Fibroblast of lung (primary cell): ENCODE data around the gene FRMD4A. TPM values are rescaled to one million over a fixed set of nuclear protein-coding genes. Genes with fewer than 3 reads are reported as not detected.
A peak's percentile ranks its signal among the peaks of the same experiment; 100 is the strongest.
"Not testable (repeated sequence)": the region's sequence is repeated elsewhere in the genome, so short reads cannot be mapped to it uniquely, and the experiment has no call there.

ENCODE experiments used
- DNase-seq, 2 donors: peaks; one replicate each; pipeline versions ENCODE4 v3.0.0 to v3.0.0-alpha.2; 2010; ENCODE audit warnings: low read depth in 2 of 2
- H2AFZ ChIP-seq: 2 replicates; pipeline ENCODE4 v1.5.1; 2012; ENCODE audit warnings: low read length, control low read depth, inconsistent platforms
- H3K27ac ChIP-seq: 2 replicates; pipeline ENCODE4 v1.5.1; 2011; ENCODE audit warnings: low read length, control low read depth; ENCODE audit not compliant: insufficient read depth
- H3K27me3 ChIP-seq: 2 replicates; pipeline ENCODE4 v1.5.1; 2011; ENCODE audit warnings: mild to moderate bottlenecking, low read length; ENCODE audit not compliant: control insufficient read depth, insufficient read depth
- H3K36me3 ChIP-seq: 2 replicates; pipeline ENCODE4 v1.5.1; 2011; ENCODE audit warnings: low read length; ENCODE audit not compliant: control insufficient read depth, insufficient read depth
- H3K4me1 ChIP-seq: 2 replicates; pipeline ENCODE4 v1.5.1; 2011; ENCODE audit warnings: low read length; ENCODE audit not compliant: control insufficient read depth, insufficient read depth; ENCODE audit errors: extremely low read depth
- H3K4me2 ChIP-seq: 2 replicates; pipeline ENCODE4 v1.5.1; 2011; ENCODE audit warnings: low read length, control low read depth; ENCODE audit not compliant: insufficient read depth; ENCODE audit errors: extremely low read depth
- H3K4me3 ChIP-seq, 4 experiments: fragments of 200-600 bp in 1 of 4; sonication (generic) in 1 of 4; replicated peaks in 1 of 4; 2 replicates each; pipeline ENCODE4 v1.5.1; 2011 to 2016; ENCODE audit warnings: low read length in 4 of 4, low read depth in 3 of 4, mild to moderate bottlenecking in 3 of 4, control low read depth in 2 of 4, inconsistent platforms in 1 of 4, mixed read lengths in 1 of 4; ENCODE audit not compliant: insufficient read depth in 1 of 4; ENCODE audit errors: control extremely low read depth in 1 of 4
- H3K79me2 ChIP-seq: 2 replicates; pipeline ENCODE4 v1.5.1; 2012; ENCODE audit warnings: mild to moderate bottlenecking, low read length, inconsistent platforms; ENCODE audit not compliant: control insufficient read depth, insufficient read depth
- H3K9ac ChIP-seq: 2 replicates; pipeline ENCODE4 v1.5.1; 2011; ENCODE audit warnings: mild to moderate bottlenecking, low read length, control low read depth; ENCODE audit not compliant: insufficient read depth
- H3K9me3 ChIP-seq: 2 replicates; pipeline ENCODE4 v1.5.1; 2012; ENCODE audit warnings: low read depth, low read length; ENCODE audit not compliant: control insufficient read depth, insufficient read depth
- H4K20me1 ChIP-seq: 2 replicates; pipeline ENCODE4 v1.5.1; 2011; ENCODE audit warnings: low read length; ENCODE audit not compliant: control insufficient read depth, insufficient read depth; ENCODE audit errors: extremely low read depth
- EZH2 ChIP-seq: IDR thresholded peaks from 2 replicates; pipeline ENCODE4 v1.5.1; 2012; ENCODE audit warnings: low read length, control low read depth, mild to moderate bottlenecking; ENCODE audit errors: missing control alignments
- polyA plus RNA-seq, 2 donors: library from polyadenylated mRNA; depleted of rRNA in 1 of 2; stranded (reverse) in 1 of 2; unstranded in 1 of 2; fragments of >200 nt; gene quantifications; 2 replicates each; pipeline ENCODE4 v1.2.1, GENCODE V29; 2011 to 2012; ENCODE audit warnings: missing spikeins in 1 of 2
- total RNA-seq: library from RNA; depleted of rRNA; stranded (reverse); fragments of >200 nt; gene quantifications from 2 replicates; pipeline ENCODE4 v1.2.1, GENCODE V29; 2014
- TF ChIP-seq, protein P1 (sequence below), 2 donors: IDR thresholded peaks in 1 of 2; conservative IDR thresholded peaks in 1 of 2; 1 replicate in 1 of 2; 2 replicates in 1 of 2; pipeline ENCODE4 v1.5.1; 2011 to 2012; ENCODE audit warnings: low read length in 2 of 2, control low read depth in 1 of 2, inconsistent platforms in 1 of 2, low read depth in 1 of 2, mild to moderate bottlenecking in 1 of 2

Gene FRMD4A
- total and polyA plus RNA-seq, 2 donors (not counting 1 experiment from before 2014, with no cell fraction given): 26.9 to 63.6 TPM

DNA sequence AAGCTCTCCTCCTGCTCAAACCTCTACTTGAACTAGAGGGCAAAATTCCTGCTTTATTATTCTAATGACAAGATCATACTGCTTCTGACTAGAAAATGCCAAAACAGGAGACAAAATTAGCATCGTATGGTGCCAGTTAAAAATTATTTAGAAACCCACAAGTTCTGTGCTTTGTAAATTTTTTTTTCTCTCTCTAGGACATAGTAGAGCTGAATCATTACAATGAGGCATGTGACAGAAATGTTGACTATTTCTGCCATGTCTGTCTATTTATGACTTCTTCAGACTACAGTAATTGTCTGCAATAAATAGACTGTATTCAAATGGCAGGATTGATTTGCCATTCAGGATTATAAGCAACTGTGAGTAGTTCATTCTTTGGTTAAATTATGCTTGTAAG is 408.1 kb downstream of the FRMD4A start:
- no peaks in the 10 kb centered on the region for H3K79me2 ChIP-seq
- peak; percentile 26 to 67 for DNase-seq
- no peak for TF ChIP-seq EZH2
- TF ChIP-seq, protein P1, sequence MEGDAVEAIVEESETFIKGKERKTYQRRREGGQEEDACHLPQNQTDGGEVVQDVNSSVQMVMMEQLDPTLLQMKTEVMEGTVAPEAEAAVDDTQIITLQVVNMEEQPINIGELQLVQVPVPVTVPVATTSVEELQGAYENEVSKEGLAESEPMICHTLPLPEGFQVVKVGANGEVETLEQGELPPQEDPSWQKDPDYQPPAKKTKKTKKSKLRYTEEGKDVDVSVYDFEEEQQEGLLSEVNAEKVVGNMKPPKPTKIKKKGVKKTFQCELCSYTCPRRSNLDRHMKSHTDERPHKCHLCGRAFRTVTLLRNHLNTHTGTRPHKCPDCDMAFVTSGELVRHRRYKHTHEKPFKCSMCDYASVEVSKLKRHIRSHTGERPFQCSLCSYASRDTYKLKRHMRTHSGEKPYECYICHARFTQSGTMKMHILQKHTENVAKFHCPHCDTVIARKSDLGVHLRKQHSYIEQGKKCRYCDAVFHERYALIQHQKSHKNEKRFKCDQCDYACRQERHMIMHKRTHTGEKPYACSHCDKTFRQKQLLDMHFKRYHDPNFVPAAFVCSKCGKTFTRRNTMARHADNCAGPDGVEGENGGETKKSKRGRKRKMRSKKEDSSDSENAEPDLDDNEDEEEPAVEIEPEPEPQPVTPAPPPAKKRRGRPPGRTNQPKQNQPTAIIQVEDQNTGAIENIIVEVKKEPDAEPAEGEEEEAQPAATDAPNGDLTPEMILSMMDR (conservative IDR thresholded peaks at IDR 0.05 in 1 of 2, IDR thresholded peaks at IDR 0.05 in 1 of 2; ENCODE audit: low read depth in 1 of 2, low read length in 2 of 2): no peak
- no peaks in the 10 kb centered on the region for H3K27me3 ChIP-seq
- no peak overlapping the region for H3K9ac ChIP-seq
- no peaks in the 10 kb centered on the region for H3K36me3 ChIP-seq
- no peak overlapping the region for H3K27ac ChIP-seq
- H3K9me3 ChIP-seq: no peaks in the 10 kb centered on the region
- no peaks in the 10 kb centered on the region for H4K20me1 ChIP-seq
- no peak overlapping the region for H3K4me2 ChIP-seq
- H3K4me3 ChIP-seq: no peak overlapping the region
- no peak overlapping the region for H2AFZ ChIP-seq
- peaks cover 12% of the 10 kb centered on the region for H3K4me1 ChIP-seq

DNA sequence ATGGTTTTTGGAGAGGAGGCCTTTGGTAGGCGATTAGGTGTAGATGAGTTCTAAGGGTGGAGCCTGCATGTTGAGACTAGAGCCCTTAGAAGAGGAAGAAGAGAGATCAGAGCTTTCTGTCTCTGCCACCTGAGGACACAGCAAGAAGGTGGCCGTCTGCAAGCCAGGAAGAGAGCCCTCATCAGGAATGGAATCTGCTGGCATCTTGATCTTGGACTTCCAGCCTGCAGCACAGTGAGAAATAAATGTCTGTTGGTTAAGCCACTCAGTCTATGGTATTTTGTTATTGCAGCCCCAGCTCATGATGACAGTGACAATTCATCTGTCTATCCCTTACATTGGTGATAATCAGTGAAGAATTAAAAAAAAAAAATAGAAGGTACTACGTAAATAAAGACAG is 408.8 kb downstream of the FRMD4A start:
- no peaks in the 10 kb centered on the region for H3K9me3 ChIP-seq
- H3K27ac ChIP-seq: no peak overlapping the region
- H3K4me3 ChIP-seq: no peak overlapping the region
- H3K79me2 ChIP-seq: no peaks in the 10 kb centered on the region
- no peak overlapping the region for H2AFZ ChIP-seq
- TF ChIP-seq, protein P1 (conservative IDR thresholded peaks at IDR 0.05 in 1 of 2, IDR thresholded peaks at IDR 0.05 in 1 of 2; ENCODE audit: low read depth in 1 of 2, low read length in 2 of 2): no peak
- no peak for TF ChIP-seq EZH2
- H4K20me1 ChIP-seq: no peaks in the 10 kb centered on the region
- DNase-seq: no peak
- H3K4me1 ChIP-seq: peaks cover 12% of the 10 kb centered on the region
- no peaks in the 10 kb centered on the region for H3K27me3 ChIP-seq
- no peak overlapping the region for H3K9ac ChIP-seq
- no peak overlapping the region for H3K4me2 ChIP-seq
- H3K36me3 ChIP-seq: no peaks in the 10 kb centered on the region

DNA sequence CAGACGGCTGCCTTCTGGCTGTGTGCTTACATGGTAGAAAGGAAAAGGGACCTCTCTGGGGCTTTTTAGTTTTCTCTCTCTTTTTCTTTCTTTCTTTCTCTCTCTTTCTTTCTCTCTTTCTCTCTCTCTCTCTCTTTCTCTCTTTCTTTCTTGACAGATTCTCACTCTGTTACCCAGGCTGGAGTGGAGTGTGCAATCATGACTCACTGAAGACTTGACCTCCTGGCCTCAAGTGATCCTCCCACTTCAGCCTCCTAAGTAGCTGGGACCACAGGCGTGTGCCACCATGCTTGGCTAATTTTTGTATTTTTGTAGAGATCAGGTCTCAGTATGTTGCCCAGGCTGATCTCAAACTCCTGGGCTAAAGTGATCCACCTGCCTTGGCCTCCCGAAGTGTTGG is 409.6 kb downstream of the FRMD4A start:
- not testable (repeated sequence) for H3K4me2 ChIP-seq, H3K27ac ChIP-seq, H3K4me3 ChIP-seq, H3K36me3 ChIP-seq, H3K27me3 ChIP-seq, H4K20me1 ChIP-seq, H2AFZ ChIP-seq, H3K9me3 ChIP-seq, H3K79me2 ChIP-seq, H3K9ac ChIP-seq
- peak; percentile 13 to 31 for DNase-seq
- peaks cover 12% of the 10 kb centered on the region for H3K4me1 ChIP-seq
